Measurements from ENCODE around the gene AP1G1. TPM values are rescaled to one million over a fixed set of nuclear protein-coding genes. Genes with fewer than 3 reads are reported as not detected.

AP1G1 gene
- total and polyA plus RNA-seq, 12 donors, result 22.8 to 132 (median 82.8) TPM

GRCh38 chr16:71681360-71681759 is 127.3 kb downstream of the AP1G1 start:
- no peak overlapping the region for H3K4me3 ChIP-seq
- no peak for DNase-seq
- intact Hi-C loops (cut with DNase I), result no loop called here
- peaks cover 0 to 10% of the 10 kb centered on the region in 2 donors for H3K36me3 ChIP-seq (replicated peaks in 1 of 2)
- TF ChIP-seq CTCF (IDR thresholded peaks at IDR 0.05) (no peak), POLR2A (IDR thresholded peaks at IDR 0.05) (no peak)
- 51 to 54% (median 53%) methylated on average over 2 of the region's 2 CpGs for WGBS, 4 donors
- no peaks in the 10 kb centered on the region for H3K27me3 ChIP-seq
- no peak overlapping the region for H3K27ac ChIP-seq
- H3K9me3 ChIP-seq (replicated peaks in 1 of 3), result no peaks in the 10 kb centered on the region
- no peaks in the 10 kb centered on the region for H3K4me1 ChIP-seq (replicated peaks in 1 of 2)

Small RNAs within 50 kb of the gene (small RNA-seq; reads per million reads assigned to genes)
- 0 reads per million in 2 donors for gene AC010653.3
- 0 reads per million in 2 donors for gene SNORA70D
- 7,654 to 18,451 reads per million in 2 donors for gene SNORD71

Other genes with a start within 250 kb of the AP1G1 start
- gene TAT, start 231.7 kb downstream of the AP1G1 start, total RNA-seq, result 1 to 10 TPM in 2 of 9 donors, under 1 TPM in 3, not detected in 4; 0.06 to 1.3 (median 0.21) TPM
- gene TAT, start 231.7 kb downstream of the AP1G1 start, polyA plus RNA-seq, result under 1 TPM; 0.03 to 0.81 (median 0.08) TPM
- gene MARVELD3, start 182.7 kb downstream of the AP1G1 start, total RNA-seq, result under 1 TPM in 4 of 9 donors, not detected in 5; 0.14 to 0.27 (median 0.19) TPM
- gene MARVELD3, start 182.7 kb downstream of the AP1G1 start, polyA plus RNA-seq, result under 1 TPM in 2 of 3 donors, not detected in 1; 0.07 to 0.16 TPM
- gene PHLPP2, start 84.1 kb downstream of the AP1G1 start, total RNA-seq, result 10 to 100 TPM in 1 of 9 donors, 1 to 10 TPM in 8; 4.1 to 11.3 (median 7.9) TPM
- gene PHLPP2, start 84.1 kb downstream of the AP1G1 start, polyA plus RNA-seq, result 1 to 10 TPM; 2.8 to 6.0 (median 4.2) TPM
- 10 to 100 TPM; 12.8 to 27.1 (median 20.0) TPM for gene ATXN1L, start 37.1 kb upstream of the AP1G1 start, total RNA-seq
- 10 to 100 TPM in 1 of 3 donors, 1 to 10 TPM in 2; 4.9 to 14.5 (median 6.7) TPM for gene ATXN1L, start 37.1 kb upstream of the AP1G1 start, polyA plus RNA-seq
- gene ZNF821, start 75.3 kb upstream of the AP1G1 start, total RNA-seq, result 1 to 10 TPM; 5.9 to 9.4 (median 6.7) TPM
- 10 to 100 TPM in 1 of 3 donors, 1 to 10 TPM in 2; 4.6 to 13.1 (median 7.7) TPM for gene ZNF821, start 75.3 kb upstream of the AP1G1 start, polyA plus RNA-seq
- 100 to 1,000 TPM; 138 to 213 (median 196) TPM for gene IST1, start 86.7 kb upstream of the AP1G1 start, total RNA-seq
- 100 to 1,000 TPM; 125 to 188 (median 146) TPM for gene IST1, start 86.7 kb upstream of the AP1G1 start, polyA plus RNA-seq
- gene PKD1L3, start 191.6 kb upstream of the AP1G1 start, total RNA-seq, result 1 to 10 TPM in 1 of 9 donors, under 1 TPM in 8; 0.11 to 2.8 (median 0.29) TPM
- gene PKD1L3, start 191.6 kb upstream of the AP1G1 start, polyA plus RNA-seq, result under 1 TPM in 2 of 3 donors, not detected in 1; 0.02 to 0.03 TPM
- gene DHODH, start 199.9 kb upstream of the AP1G1 start, total RNA-seq, result 10 to 100 TPM in 1 of 9 donors, 1 to 10 TPM in 8; 1.9 to 10.8 (median 8.7) TPM
- gene DHODH, start 199.9 kb upstream of the AP1G1 start, polyA plus RNA-seq, result 10 to 100 TPM in 1 of 3 donors, 1 to 10 TPM in 2; 3.9 to 11.3 (median 5.1) TPM
- gene HP, start 245.7 kb upstream of the AP1G1 start, total RNA-seq, result 100 to 1,000 TPM in 1 of 9 donors, 10 to 100 TPM in 3, 1 to 10 TPM in 4, under 1 TPM in 1; 0.28 to 113 (median 5.8) TPM
- gene HP, start 245.7 kb upstream of the AP1G1 start, polyA plus RNA-seq, result 10 to 100 TPM in 2 of 3 donors, 1 to 10 TPM in 1; 6.0 to 29.8 (median 18.3) TPM